NCI-H446 (cell line): Measurements from ENCODE around the gene ACOXL.
"Not testable (repeated sequence)": the region's sequence is repeated elsewhere in the genome, so short reads cannot be mapped to it uniquely, and the experiment has no call there.

Experiments used
- DNase-seq, 2 experiments: peaks; one replicate each; lab custom pipeline; 2025; lab: John Stamatoyannopoulos, UW

The ACOXL gene

DNA sequence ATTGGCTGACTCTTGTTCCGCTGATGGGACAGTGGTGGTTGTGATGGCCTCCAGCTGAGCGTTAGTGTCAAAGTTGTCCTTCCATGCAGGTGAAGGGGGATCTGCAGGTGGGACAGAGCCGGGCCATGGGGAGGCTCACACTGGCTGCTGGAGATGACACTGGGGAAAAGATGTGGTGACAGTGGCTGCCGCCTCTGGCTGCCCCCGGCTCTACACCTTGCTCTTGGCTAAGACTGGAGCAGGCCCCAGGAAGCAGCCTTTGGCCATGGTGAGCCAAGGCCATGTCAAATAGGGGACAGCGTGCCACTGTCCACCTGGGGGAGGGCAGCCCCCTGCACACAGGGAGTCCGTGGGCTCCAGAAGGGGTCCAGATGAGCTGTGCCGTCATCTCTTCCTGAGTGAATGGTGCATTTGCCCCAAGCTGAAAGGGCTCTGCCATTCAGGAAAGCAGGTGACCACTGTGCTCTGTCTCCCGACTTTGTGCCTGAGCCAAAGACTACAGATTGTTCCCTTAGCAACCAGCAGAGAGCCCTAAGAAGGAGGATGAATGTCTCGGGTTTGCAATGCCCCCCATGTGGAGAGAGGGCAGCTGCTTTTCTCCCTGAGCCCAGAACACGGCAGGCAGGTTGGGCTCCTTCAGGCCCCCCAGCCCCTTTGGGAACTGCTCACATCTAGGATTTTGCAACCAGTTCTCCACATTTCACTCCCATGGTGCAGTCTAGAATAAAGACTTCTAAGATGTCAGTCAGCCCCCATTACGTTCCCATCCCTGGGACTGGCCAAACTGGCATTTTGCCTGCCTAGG, 309.2 kb downstream of the ACOXL start:
- no peak for DNase-seq

GRCh38 chr2:111042261-111042660, 309.9 kb downstream of the ACOXL start:
- DNase-seq: no peak

DNA sequence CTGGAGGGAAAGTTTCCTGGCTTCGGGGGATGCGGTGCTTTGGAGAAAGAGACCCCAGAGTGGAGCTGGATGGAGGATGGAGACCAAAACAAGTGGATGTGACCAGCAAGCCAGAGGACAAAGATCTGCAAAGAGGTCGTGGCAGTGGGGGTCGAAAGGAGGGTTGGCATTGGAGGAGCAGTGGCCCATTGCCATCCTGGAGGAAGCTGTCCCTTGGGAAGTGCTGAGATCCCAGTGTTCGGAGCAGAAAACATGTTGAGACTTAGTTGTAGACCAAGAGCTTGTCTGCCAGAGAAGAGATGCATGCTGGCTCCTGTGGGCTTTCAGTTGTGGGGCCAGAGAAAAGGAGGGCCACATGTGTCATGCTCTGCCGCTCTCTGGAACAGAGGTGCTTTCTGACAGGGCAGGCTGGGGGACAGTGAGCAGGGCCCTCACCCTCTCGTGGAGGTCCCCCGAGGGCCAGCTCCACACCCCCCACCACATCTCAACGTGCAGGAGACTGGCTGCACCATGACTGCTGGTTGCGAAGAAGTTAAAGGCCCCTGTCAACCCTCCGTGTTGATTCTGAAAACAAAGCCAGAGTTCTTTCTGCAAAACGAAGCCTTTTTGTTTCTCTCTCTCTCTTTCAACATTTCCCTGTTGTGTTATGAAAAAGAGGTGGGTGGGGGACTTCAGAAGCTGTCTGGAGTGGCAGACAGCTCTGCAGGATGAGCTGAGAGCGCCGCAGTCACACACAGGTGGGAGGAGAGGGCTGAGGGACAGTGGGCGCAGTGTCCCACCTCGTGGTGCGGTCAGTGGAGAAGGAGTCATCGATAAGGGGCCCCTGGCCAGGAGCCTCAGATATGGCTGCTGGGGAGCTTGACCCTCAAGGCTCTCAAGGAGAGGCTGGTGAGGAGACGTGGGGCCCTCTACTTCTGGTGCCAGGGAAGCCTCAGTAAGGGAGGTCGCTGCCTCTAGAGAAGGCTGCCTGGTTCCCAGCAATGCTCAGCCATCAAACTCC, 310.7 kb downstream of the ACOXL start:
- DNase-seq: no peak

- no peak for DNase-seq
Measured at GRCh38 chr2:111044066-111044465, 311.7 kb downstream of the ACOXL start.

DNA sequence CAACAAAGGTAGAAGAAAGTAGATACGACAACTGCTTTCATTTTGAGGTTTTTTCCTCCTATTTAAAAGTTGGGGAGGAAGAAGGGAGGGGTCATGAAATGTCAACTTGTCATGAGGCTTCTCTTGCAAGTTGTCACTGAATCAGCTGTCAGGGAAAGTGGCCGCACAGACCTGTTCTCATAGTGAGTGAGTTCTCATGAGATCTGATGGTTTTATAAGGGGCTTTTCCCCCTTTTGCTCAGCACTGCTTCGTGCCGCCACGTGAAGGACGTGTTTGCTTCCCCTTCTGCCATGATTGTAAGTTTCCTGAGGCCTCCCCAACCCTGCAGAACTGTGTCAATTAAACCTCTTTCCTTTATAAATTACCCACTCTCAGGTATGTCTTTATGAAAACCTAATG, 312.9 kb downstream of the ACOXL start:
- DNase-seq: not testable (repeated sequence)

GRCh38 chr2:111045771-111046444, 313.5 kb downstream of the ACOXL start:
- no peak for DNase-seq

- DNase-seq: no peak
Measured at GRCh38 chr2:111046670-111047069, 314.3 kb downstream of the ACOXL start.

GRCh38 chr2:111048856-111049768, 316.7 kb downstream of the ACOXL start:
- DNase-seq: no peak

- no peak for DNase-seq
Measured at GRCh38 chr2:111049792-111050640, 317.6 kb downstream of the ACOXL start.

DNA sequence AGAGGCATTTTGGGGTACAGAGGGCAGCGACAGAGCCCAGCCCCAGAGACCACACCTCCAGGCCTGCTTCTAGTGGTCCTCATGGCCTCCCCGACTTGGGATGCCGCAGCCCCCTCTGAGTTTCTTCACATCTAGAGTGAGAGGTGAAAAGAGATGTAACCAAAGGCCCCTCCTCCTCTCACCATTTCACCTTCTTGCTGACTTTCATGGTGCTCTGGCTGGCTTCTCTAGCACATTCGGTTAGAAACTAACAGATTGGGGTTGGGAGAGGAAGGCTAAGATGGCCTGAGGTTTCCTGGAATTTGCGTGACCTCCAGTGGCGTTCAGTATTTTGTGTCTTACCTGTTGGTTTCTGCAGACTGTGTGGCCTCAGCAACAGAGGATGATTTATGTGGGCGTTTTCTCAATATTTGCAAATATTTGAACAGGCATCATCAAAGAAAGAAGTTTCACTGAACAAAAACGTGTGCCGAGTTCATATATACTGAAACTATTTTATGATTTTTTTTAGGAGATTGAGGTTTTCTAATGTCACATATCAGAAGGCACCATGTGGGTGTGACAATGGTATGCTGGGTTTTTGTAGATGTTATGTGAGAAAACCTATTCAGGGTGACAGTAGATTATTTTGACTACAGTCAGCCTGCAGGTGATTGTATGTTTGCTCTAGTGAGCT, 318.5 kb downstream of the ACOXL start:
- no peak for DNase-seq

DNA sequence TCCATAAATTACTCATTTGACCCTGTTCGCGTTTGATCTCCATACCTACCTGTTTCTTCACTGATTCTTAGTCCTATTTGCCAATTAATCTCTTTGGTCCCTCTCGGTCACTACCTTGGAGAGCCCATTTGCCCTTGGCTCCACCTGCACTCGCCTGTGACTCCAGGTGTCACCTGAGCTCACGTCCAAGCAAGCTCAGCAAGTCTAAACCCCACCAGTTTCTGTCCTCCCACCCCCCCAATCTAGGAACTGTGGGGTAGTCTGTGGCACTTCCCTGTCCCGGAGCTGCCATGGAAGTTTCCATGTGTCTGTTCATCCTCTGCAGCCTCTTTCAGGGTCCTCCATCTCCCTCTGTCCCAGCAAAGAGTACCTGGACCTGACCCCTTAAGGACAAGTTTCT, 320.2 kb downstream of the ACOXL start:
- DNase-seq: no peak

DNA sequence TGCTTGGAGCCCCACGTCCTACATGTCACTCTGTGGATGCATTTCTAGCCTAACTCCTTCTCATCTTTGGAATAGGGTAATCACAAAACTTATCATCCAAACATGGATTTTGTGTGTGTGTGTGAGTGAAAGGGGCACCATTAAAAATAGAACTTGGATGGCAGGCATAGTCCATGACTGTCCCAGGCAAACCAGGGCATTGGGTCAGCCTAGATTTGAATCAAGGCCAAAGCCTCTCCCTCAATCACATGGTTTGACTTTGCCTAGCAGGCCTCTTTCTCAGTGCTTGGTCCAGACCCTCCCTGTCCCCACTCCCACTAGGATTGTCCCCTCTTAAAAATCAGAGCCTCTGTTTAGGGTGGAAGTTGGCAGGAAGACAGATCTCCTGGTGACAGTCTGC, 320.9 kb downstream of the ACOXL start:
- DNase-seq: no peak

DNA sequence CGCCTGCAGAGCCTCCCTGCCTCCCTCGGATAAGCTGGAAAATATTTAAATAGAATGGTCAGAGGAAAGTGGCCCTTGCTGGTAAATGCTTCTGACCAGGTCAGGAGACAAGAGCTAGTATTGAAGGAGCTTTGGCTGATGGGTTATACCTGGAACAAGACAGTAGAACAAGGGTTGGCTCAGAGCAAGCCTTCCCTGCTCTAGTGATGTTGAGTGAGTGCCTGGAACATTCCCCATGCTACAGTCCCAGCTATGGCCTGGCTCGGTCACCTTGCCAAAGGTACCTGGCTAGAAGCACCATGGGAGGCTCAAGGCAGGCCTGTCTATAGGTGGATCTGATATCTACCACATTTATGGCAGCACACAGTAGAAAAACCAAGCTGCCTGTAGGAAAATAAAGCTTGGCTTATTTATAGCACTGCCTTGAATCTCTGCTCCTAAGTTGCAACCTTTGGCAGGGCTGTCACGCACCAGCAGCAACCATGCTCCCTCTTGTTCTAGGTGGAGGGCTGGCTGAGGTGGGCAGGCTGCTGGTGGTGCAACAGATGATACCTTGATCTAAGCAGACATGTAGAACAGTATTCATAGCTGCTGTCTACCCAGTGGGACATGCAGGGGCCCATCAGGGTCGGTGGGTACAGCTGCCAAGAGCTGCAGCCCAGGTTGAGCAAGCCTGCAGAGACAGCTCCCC, 321.6 kb downstream of the ACOXL start:
- DNase-seq: no peak

DNA sequence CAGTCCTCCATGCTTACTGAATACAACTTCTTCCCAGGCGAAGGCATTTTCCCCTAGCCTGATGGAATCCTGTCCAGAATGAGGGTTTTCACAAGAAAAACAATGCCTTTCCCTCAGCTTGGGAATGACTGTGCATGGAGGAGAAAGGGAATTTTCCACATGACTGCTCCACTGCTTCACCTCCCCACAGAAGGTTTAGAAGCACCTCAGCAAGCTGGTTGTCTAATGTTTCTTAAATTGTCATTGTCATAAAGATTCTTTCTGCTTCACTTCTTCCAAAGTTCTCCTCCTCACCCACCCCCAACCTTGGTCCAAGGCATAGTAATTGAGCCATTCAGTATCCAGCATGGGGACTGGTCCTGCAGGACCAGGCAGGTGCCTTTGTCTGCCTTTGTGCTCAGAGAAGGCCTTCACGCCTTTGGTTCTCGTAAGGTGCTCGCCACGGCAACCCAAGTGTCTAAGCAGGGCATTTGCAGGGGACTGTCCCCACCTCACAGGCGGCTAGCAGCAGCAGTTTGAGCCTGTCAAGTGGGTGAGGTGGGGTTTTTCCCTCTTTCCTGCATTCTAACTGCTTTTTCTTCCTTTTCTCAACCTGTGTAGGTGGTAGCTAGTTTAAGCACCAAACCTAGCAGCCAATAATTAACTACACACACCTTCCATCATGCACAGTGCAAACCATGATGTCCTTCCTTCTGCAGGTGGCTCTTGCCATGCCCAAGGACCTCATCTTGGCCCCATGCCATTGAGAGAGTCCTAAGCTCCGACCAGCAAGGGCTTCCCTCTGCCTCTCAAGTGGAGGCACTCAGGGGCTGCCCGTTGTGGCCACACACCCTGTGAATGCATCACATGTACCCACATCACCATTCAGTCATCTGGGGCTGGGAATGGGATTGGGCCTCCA, 322.7 kb downstream of the ACOXL start:
- DNase-seq: no peak

DNA sequence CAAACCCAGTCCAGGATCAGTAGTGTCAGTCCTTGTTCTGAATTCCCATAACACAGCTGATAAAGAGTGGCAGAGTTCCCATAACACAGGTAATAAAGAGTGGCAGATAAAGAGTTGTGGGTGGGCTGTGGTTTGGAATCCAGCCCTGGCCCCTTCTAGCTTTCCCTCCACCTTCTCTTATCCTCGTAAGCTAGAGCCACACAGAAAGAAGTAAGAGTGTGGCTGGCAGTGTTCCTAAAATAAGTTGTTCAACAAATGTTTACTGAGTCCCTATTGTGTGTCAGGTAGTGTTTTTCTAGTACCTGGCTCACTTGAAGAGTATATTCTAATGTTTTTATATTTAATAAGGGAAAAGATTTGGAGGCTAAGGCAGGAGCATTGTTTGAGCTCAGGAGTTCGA, 323.4 kb downstream of the ACOXL start:
- no peak for DNase-seq

- DNase-seq: no peak
Measured at GRCh38 chr2:111057045-111057444, 324.7 kb downstream of the ACOXL start.

DNA sequence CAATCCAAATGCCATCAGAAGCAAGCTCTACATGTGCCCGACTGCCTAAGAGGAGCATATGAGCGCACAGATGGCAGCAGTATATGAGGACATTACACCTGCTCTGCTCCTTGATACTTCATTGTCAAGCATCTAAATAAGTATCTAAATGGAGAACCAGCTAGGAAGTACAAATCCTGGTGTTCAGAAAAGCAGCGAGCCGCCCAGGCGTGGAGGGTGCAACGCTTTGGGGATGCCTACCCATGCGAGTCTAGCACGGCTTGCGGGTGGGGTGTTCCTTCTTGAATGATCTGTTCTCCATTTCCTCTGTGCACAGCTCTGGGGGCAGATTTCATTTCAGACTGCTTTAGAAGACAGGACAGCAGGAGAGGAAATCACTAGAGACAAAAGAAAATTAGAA, 325.3 kb downstream of the ACOXL start:
- no peak for DNase-seq

GRCh38 chr2:111058264-111058663, 325.9 kb downstream of the ACOXL start:
- no peak for DNase-seq
